Endodermal cell (in vitro differentiated cells): ENCODE data around the gene PMFBP1. TPM values are rescaled to one million over a fixed set of nuclear protein-coding genes. Genes with fewer than 3 reads are reported as not detected.

Source experiments
- DNase-seq: peaks from one replicate; pipeline ENCODE4 v3.0.0-alpha.2; 2017
- H3K27ac ChIP-seq: 2 replicates; pipeline ENCODE4 v1.5.1; 2013; ENCODE audit warnings: mild to moderate bottlenecking, low read depth, low read length, moderate library complexity
- H3K27me3 ChIP-seq: 2 replicates; pipeline ENCODE4 v1.6.1; 2013; ENCODE audit warnings: mild to moderate bottlenecking, low read length, moderate library complexity; ENCODE audit not compliant: insufficient read depth, control insufficient read depth, poor library complexity, severe bottlenecking
- H3K36me3 ChIP-seq: 2 replicates; pipeline ENCODE4 v1.7.0; 2013; ENCODE audit warnings: mild to moderate bottlenecking, low read length, moderate library complexity; ENCODE audit not compliant: control insufficient read depth, insufficient read depth
- H3K4me1 ChIP-seq: one replicate; pipeline ENCODE4 v1.7.0; 2013; ENCODE audit warnings: low read length; ENCODE audit not compliant: control insufficient read depth, insufficient read depth
- H3K4me3 ChIP-seq: 2 replicates; pipeline ENCODE4 v1.5.1; 2013; ENCODE audit warnings: mild to moderate bottlenecking, low read length, moderate library complexity
- H3K9ac ChIP-seq: 2 replicates; pipeline ENCODE4 v1.6.1; 2013; ENCODE audit warnings: mild to moderate bottlenecking, low read length, moderate library complexity; ENCODE audit not compliant: poor library complexity, severe bottlenecking; ENCODE audit errors: extremely low read depth
- H3K9me3 ChIP-seq: 2 replicates; pipeline ENCODE4 v1.6.1; 2013; ENCODE audit warnings: mild to moderate bottlenecking, low read length, moderate library complexity; ENCODE audit not compliant: control insufficient read depth
- H3K27ac Mint-ChIP-seq: 2 replicates; pipeline ENCODE4 v1.8.0; 2020; ENCODE audit warnings: mixed read lengths
- H3K27me3 Mint-ChIP-seq: 2 replicates; pipeline ENCODE4 v1.8.0; 2021; ENCODE audit warnings: mild to moderate bottlenecking, mixed read lengths; ENCODE audit not compliant: insufficient read depth
- H3K36me3 Mint-ChIP-seq: 2 replicates; pipeline ENCODE4 v1.8.0; 2020; ENCODE audit warnings: low read depth, mixed read lengths
- H3K4me1 Mint-ChIP-seq: 2 replicates; pipeline ENCODE4 v1.8.0; 2020; ENCODE audit warnings: mixed read lengths
- H3K4me3 Mint-ChIP-seq: 2 replicates; pipeline ENCODE4 v1.8.0; 2020; ENCODE audit warnings: mild to moderate bottlenecking, moderate library complexity, mixed read lengths
- H3K9me3 Mint-ChIP-seq: 2 replicates; pipeline ENCODE4 v1.8.0; 2020; ENCODE audit warnings: mild to moderate bottlenecking, mixed read lengths
- WGBS, 2 experiments: methylation state at CpG; one replicate each; pipeline versions ENCODE4 v1.1.5 to v1.1.7; 2013; ENCODE audit warnings: missing lambda C conversion rate in 2 of 2, mixed read lengths in 1 of 2; ENCODE audit not compliant: insufficient coverage in 1 of 2, insufficient read length in 1 of 2; 5-methylcytosine and 5-hydroxymethylcytosine counted together
- total RNA-seq, 2 donors: library from RNA; stranded (reverse); fragmentation: NEBNext Ultra II Directional in 1 of 2; extraction: Animal tissue kit (Norgen Biotek cat#: 25700) in 1 of 2; gene quantifications; 2 replicates in 1 of 2; 3 replicates in 1 of 2; pipeline ENCODE4 v1.2.1, GENCODE V29; 2021
- TF ChIP-seq, protein P1 (sequence below): fragments of 200-600 bp; sonication (generic); conservative IDR thresholded peaks from 2 replicates; pipeline ENCODE4 v1.5.0; 2021; ENCODE audit warnings: antibody characterized with exemption, mild to moderate bottlenecking

The PMFBP1 gene
- total RNA-seq, 2 donors from 2014 or later: 2.1 to 4.1 TPM

DNA sequence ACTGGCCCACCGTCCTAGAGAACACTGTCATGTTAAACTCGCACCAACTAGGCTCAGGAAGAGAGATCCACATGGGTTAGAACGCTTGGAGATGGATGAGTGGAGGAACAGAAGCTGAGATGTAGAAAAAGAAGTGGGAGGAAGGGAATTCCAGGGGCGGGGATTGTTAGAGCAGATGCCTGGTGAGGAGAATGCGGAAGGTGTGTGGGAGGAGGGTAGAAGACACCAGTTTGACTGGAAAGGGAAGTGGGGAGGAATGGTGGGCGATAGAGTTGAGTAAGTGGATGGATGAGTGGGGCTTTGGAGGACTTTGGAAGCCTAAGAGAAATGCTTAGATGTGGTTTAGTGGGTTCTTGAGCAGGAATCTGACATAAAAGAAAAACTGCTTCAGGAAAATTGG, 40.9 kb downstream of the PMFBP1 start:
- TF ChIP-seq, protein P1, sequence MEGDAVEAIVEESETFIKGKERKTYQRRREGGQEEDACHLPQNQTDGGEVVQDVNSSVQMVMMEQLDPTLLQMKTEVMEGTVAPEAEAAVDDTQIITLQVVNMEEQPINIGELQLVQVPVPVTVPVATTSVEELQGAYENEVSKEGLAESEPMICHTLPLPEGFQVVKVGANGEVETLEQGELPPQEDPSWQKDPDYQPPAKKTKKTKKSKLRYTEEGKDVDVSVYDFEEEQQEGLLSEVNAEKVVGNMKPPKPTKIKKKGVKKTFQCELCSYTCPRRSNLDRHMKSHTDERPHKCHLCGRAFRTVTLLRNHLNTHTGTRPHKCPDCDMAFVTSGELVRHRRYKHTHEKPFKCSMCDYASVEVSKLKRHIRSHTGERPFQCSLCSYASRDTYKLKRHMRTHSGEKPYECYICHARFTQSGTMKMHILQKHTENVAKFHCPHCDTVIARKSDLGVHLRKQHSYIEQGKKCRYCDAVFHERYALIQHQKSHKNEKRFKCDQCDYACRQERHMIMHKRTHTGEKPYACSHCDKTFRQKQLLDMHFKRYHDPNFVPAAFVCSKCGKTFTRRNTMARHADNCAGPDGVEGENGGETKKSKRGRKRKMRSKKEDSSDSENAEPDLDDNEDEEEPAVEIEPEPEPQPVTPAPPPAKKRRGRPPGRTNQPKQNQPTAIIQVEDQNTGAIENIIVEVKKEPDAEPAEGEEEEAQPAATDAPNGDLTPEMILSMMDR: no peak
- DNase-seq: peak; percentile 76
- 63 to 76% methylated on average over 5 to 6 of the region's 6 CpGs for WGBS, 2 experiments

DNA sequence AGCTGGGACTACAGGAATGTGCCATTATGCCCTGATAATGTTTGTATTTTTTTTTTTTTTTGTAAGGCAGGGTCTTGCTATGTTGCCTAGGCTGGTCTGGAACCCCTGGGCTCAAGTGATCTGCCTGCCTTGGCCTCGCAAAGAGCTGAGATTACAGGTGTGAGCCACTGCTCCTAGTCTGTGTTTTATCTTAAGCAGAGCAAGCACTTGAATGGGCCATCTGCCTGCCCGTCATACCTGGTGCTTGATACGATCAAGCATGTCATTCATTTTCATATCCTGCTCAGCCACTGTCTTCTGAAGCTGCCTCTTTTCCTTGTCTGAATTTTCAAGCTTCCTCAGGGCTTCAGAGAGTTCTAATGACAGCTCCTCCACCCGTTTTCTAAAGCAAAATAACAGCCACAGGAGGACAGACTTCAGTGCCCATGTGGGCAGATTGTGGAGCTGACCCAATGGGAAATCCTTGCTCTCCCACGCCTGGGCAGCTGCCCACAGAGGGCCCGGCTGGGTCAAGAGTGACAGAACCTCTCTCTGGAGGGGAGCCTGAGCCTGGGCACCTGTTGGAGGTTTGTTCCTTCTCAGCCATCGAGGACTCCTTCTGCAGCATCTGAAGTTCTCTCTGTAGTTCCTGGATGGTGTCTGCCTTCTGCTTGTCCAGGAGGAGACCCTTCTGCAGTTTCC, 41.8 kb downstream of the PMFBP1 start:
- no peak overlapping the region for H3K27ac ChIP-seq
- peaks cover 55% of the 10 kb centered on the region for H3K4me1 Mint-ChIP-seq
- H3K9me3 Mint-ChIP-seq: no peaks in the 10 kb centered on the region
- H3K27me3 Mint-ChIP-seq: peaks cover 2% of the 10 kb centered on the region
- H3K4me3 ChIP-seq: no peak overlapping the region
- peaks cover 32% of the 10 kb centered on the region for H3K4me1 ChIP-seq
- H3K9me3 ChIP-seq: no peaks in the 10 kb centered on the region
- H3K27ac Mint-ChIP-seq: no peak overlapping the region
- no peak overlapping the region for H3K9ac ChIP-seq
- 69 to 83% methylated on average over 6 to 7 of the region's 7 CpGs for WGBS, 2 experiments
- peak; percentile 84 for DNase-seq
- no peaks in the 10 kb centered on the region for H3K36me3 ChIP-seq
- H3K4me3 Mint-ChIP-seq: no peak overlapping the region
- H3K27me3 ChIP-seq: no peaks in the 10 kb centered on the region
- TF ChIP-seq, protein P1: no peak
- no peaks in the 10 kb centered on the region for H3K36me3 Mint-ChIP-seq

More for the DNA sequence above, 40.9 kb downstream of the PMFBP1 start:
- H3K36me3 Mint-ChIP-seq: no peaks in the 10 kb centered on the region
- H3K36me3 ChIP-seq: no peaks in the 10 kb centered on the region
- no peak overlapping the region for H3K4me3 ChIP-seq
- peaks cover 2% of the 10 kb centered on the region for H3K27me3 Mint-ChIP-seq
- peaks cover 46% of the 10 kb centered on the region for H3K4me1 Mint-ChIP-seq
- no peak overlapping the region for H3K4me3 Mint-ChIP-seq
- no peak overlapping the region for H3K9ac ChIP-seq
- no peaks in the 10 kb centered on the region for H3K9me3 ChIP-seq
- no peaks in the 10 kb centered on the region for H3K27me3 ChIP-seq
- H3K27ac ChIP-seq: no peak overlapping the region
- no peaks in the 10 kb centered on the region for H3K9me3 Mint-ChIP-seq
- H3K27ac Mint-ChIP-seq: no peak overlapping the region
- peaks cover 28% of the 10 kb centered on the region for H3K4me1 ChIP-seq

DNA sequence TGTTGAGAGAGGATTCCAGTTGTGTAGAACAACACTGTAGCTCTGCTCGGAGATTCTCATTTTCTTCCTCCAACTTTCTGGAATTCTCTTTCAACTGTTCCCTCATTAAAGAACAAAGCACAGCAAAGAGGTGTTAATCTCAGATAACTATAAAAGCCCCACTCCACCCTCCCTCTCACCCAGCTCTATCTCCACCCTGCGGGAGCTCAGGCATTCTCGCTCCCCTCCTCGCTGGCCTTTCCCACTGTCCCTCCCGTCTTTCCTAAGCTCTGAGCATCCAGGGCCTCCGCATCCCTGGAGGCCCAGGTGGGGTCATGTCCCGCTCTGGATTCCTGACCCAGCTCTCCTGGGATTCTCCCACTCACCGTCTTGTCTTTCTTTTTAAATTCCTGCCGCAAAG, 43.3 kb downstream of the PMFBP1 start:
- WGBS, 2 experiments: 28 to 33% methylated on average over 8 to 9 of the region's 9 CpGs
- Mint-ChIP-seq H3K36me3 (no peaks in the 10 kb centered on the region), H3K9me3 (no peaks in the 10 kb centered on the region), H3K27ac (peak overlapping the region; percentile 66), H3K27me3 (peaks cover 2% of the 10 kb centered on the region), H3K4me1 (peaks cover 57% of the 10 kb centered on the region), H3K4me3 (no peak overlapping the region)
- Histone ChIP-seq H3K36me3 (no peaks in the 10 kb centered on the region), H3K27me3 (no peaks in the 10 kb centered on the region), H3K4me3 (peak overlapping the region; percentile 12), H3K27ac (no peak overlapping the region), H3K9ac (no peak overlapping the region), H3K4me1 (peaks cover 32% of the 10 kb centered on the region), H3K9me3 (no peaks in the 10 kb centered on the region)
- DNase-seq: peak; percentile 92
- TF ChIP-seq, protein P1: no peak
